NCI-H2227 (cell line): ENCODE data around the gene WNK2.

ENCODE experiments used
- DNase-seq: peaks from one replicate; lab custom pipeline; 2025; ENCODE audit not compliant: unreplicated experiment; lab: John Stamatoyannopoulos, UW

Gene WNK2

DNA sequence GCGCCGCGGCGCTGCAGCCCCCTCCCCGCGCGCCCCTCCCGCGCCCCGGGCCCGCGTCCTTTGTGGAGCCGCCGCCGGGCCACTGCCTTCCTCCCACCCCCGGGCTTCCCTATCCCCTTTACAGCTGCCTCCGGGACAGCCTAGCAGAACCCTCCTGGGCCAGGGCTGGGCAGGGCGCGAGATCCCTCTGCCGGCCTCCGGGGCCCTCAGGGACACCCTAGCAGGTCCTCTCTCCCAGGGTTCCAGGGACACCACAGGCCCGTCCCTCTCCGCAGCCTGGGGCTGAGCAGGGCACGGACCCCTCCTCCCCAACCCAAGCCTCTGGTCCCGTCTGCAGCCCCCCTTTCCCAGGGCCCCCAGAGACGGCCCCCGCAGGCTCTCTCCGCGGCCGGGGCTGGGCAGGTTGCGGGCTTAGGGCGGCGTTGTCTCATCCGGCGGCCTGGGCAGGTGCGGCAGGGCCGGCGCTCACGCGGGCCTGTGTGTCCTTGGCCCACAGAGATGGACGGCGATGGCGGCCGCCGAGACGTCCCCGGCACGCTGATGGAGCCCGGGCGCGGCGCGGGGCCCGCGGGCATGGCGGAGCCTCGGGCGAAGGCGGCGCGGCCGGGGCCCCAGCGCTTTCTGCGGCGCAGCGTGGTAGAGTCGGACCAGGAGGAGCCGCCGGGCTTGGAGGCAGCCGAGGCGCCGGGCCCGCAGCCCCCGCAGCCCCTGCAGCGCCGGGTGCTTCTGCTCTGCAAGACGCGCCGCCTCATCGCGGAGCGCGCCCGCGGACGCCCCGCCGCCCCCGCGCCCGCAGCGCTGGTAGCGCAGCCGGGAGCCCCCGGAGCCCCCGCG is 710 bp downstream of the WNK2 start:
- DNase-seq = peak; percentile 20

DNA sequence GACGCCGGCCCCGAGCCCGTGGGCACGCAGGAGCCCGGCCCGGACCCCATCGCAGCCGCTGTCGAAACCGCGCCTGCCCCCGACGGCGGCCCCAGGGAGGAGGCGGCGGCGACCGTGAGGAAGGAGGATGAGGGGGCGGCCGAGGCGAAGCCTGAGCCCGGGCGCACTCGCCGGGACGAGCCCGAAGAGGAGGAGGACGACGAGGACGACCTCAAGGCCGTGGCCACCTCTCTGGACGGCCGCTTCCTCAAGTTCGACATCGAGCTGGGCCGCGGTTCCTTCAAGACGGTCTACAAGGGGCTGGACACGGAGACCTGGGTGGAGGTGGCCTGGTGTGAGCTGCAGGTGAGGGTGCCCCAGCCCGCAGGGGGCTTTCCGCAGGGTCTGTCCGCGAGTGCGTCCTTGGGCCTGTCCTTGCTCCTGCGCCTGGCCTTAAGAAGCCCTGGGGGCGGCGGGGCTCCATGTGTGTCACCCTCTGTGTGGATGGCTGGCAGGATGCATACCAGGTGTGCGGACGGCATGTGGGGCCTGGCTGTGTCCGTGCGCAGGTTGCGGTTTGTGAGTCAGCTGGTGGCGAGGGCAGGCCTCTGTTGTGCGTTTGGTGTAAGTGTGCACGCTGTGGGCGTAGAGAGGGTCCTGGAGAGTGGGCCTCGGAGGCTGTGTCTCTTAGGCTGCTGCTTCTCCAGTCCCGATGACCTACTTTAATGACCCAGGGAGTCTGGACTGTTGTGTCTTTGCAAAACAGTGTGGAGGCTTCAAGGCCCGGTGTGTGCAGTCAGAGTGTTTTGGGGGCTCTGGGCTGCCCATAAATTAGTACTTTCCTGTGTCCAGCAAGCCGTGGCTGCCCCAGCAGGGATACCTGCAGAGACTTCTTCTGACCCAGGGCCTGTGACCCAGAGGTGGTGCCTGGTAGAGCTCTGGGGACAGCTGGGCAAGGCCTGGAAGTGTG is 1.6 kb downstream of the WNK2 start:
- no peak for DNase-seq

DNA sequence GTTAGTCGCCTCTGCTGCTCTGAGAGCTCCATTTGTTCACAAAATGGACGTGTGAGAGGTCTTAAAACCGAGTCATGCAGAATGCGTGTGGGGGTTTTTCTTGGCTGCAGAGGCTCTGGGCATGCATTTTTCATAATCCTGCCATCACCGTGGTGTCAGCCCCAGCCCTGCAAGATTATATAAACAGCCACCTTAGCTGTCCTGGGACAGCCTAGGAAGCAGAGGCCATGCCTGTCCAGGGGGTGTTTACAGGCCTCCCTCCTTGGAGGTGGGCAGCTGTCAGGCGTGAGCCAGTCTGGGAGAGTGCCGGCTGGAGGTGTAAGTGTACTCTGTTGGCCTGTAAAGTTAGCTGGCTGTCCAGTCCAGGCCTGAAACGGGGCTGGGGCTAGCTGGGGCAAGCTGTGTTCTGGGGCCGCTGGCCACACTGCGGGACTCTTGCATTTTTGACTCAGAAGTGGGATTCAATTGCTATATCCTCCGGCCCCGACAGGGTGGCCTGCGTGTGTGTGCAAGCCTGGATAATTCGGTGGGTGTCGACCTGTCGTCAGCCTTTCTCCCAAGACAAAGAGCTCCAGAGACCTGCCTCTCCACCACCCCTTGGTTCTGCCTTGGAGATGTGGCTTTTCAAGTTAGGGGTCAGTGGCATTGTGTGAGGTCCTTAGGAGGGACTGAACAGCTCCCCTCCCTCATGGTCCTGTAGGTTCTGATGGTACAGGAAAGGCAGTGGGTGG is 2.4 kb downstream of the WNK2 start:
- no peak for DNase-seq

DNA sequence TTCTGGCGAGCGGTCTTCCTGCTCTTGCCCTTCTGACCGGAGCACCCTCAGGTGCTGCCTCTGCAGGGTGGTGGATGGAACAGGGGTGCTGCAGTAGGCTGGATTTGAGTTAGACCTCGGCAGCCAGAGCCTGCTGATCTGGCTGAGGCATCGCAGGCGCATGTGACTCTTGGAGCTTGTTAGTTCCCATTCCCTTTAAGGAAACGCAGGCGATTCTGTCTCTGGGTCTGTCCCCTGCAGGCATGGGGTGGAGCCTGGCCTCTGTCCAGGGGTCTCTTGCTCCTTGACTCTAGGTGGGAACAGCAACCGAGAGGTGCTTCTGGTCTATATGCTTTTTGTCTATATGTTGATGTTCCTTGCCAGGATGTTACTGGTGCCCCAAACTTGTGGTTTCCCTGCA is 3.1 kb downstream of the WNK2 start:
- no peak for DNase-seq

DNA sequence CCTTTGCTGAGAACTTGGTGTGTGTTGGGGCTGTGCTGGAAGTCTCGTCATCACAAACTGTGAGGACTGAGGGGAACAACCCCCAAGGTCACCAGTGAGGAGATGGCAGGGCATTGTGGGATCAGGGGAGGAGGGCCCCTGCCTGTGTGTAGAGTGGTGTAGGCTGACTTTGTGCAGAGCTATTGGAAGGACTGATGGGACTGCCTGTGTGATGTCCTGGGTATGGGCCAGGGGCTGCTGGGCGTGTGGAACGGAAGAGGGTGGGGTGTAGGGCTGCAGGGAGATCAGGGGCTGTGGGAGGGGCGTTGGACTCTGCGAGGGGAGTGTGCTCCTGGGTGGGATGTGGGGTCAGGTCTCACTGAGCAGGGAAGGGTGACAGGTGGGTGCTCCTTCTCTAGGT is 3.6 kb downstream of the WNK2 start:
- no peak for DNase-seq

DNA sequence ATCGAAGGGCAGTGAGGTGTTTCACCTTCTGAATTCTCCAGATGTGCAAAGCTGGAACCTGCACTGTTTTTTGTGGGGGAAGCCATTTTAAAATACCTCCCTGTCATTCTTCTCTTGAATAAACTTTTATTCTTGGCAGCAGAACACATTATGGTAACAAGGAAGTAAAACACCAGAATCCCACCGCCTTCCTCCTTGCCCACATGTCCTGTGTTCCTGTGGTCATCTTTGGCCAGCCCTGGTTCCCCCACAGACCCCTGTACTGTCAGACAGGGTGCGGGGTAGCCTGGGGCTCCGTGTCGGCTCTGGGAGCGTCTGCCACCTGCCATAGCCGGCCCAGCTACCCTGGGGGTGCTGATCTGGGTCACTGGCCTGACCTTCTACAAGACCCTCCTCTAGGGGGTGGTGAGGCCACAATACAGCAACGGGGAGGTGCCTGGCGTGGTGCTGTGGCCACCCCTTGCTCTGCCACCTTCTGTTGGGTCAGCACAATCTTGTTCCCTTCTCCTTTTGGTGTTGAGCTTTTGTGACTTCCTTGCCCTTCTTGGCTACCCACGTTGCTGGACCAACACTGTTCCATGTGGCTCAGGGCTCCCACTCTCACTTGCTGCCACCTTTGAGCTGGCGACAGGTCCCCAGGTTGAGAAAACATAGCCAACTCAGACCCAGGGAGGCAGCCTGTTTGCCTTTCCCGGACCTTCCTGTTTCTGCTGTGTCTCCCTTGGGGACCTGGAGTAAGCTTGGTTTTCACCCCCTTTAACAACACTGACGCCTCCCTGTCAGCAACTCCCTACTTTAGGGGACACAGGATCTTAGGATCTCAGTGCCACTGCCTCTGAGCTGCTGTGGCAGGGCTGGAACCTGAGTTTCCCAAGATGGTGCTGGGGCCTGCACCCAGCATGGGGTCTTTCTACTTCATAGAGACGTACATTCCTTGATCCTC is 4.8 kb downstream of the WNK2 start:
- DNase-seq = no peak

DNA sequence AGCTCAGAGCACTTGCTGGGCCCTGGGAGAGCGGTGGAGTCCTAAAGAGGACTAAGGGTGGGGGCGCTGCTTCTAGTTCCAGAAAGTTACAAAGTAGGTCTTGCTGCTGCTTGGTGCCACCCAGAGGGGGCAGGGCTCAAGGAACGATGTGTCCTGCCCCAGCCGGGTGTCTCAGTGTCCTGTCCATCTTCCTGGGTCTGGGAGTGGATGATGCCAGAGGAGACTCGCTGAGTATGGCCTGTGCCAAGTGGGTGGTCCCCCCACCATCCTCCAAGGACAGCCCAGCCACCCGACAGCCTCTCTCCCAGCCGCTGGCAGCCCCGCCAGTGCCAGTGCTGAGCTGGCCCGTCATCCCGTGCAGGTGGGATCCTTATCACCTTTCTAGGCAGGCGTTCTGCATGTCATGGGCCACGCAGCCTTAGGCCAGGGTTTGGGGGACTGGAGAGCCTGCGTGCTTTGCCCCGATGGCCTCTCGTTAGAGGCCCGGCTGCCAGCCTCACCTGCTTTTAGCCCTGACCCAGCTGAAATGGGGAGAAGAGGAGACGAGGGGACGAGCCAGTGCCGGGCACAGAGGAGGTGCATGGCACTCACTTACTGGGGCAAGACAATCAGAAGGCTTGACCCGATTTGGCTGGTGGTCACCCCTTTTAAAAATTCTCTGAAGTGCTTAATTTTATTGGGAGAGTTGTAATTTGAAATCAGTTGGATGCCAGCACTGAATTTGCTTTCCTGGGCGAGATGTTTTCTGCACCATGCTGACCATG is 5.6 kb downstream of the WNK2 start:
- DNase-seq = no peak

DNA sequence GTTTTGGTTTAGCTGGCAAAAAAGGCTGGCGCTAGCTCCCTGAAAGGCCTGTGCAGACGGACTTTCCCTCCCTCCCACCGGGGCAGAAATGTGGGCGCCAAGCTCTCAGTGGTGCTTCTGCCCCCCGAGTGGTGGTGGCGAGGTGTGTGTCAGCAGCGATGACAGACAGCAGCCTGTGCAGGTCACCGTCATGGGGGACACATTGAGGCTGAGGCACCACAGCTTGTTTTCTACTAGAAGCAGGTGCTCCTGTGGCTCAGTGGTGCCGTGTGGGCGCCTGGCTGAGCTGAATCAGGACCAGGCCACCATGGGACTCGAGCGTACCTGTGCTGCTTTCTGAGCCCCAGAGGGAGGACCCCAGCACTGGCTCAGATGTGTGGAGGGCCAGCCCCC is 6.2 kb downstream of the WNK2 start:
- no peak for DNase-seq

DNA sequence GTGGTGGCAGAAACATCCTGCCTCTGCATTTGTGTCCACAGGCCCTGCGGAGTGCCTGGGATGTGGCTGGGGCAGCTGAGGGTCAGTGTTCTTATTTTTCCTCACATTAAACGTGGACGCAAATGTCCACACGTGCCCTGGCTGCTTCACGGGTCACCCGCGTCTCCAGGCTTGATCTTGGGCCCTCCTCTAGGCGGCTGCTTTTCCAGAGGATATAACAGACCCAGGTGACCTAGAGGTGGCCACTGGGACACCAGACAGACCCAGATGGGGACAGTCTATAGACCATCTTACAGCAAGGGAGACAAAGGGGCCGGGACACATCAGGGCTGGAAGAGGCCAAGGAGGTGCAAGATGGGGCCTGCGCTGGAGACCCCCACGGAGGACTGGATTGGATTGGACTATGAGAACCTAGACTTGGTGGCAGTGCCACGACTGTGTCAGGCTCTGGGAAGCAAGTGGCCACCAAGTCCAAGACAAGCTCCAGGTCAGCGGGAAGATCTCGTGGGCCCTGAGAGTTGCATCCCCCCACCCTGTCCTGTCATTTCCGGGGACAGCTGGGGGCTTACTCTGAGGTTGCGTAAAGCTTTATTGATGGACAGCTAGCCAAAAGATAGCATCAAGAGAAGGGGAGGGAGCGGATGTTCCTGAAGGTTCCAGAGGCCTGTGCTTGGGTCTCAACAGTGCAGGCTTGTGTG is 6.9 kb downstream of the WNK2 start:
- no peak for DNase-seq

DNA sequence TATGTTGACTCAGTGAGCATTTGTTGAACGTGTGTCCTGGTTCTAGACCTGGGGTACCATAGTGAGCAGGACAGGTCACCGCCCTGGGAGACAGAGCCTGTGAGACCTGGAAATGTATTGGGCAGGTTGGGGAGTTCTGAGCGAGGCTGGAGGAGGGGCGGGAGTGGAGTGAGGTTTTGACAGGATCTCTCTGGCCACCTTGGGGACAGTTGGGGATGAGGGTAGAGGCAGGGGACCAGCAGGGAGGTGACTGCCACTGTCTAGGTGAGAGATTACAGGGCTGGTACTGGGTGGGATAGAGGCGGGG is 7.4 kb downstream of the WNK2 start:
- DNase-seq = no peak

DNA sequence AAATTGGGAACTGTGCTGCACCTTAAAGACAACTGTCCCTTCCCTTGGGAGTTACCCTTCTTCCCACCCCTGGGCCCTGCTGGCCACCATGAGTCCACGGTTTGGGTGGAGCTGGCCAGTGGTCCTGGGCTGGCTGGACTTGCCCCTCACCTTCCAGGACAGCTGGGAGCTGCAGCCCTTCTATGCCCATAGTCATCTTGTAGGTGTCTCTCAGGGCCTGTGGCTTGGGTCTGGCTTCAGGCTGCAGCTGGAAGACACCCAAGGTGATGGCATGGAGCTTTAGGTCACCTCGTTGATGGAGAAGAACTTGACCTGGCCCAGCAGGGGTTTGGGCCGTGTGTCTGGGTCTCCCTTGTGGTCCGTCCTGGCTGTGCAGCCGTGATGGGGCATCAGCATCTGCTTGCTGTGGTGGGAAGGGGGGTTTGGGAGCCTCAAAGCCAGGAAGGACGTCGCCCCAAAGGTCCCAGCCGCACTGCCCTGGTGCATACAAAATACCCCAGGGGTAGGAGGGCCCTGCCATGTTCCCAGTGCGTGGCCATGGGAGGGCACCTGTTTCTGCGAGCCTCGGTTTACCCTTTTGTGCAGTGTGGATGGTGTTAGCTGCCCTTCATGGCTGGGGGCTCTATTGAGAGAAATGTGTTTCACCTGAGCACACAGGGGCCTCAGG is 8.9 kb downstream of the WNK2 start:
- no peak for DNase-seq

DNA sequence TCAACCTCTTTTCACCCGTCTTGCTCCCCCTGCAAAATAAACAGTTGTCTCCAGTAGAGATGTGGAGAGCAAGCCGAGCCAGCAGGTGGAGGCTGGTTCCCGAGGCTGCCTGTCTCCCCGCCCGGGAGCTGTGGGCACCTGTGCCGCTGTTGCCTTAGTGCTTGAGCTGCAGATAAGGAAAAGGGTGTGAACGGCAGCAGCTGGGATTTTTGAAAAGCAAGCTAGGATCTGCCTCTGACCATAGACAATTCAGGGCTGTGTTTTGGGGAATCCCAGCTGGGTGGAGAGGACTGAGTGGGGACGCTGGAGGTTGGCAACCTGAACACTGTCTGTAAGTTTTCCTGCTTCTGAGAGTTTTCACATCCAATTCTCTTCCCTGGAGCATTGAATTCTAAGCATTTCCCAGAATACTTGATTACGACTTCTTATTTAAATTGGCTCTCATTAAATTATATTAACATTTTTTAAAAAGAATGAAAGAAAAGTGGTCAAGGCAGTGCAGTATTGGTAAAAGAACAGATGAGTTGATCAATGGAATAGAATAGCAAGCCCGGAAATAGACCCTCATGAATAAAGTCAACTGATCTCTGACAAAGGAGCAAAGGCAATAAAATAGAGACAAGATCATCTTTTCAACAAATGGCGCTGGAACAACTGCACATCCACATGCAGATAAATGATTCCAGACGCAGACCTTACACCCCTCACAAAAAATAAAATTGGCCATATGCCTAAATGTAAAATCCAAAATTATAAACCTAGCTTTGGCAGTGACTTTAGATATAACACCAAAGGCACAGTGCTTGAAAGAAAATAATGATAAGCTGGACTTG is 9.7 kb downstream of the WNK2 start:
- DNase-seq = no peak

DNA sequence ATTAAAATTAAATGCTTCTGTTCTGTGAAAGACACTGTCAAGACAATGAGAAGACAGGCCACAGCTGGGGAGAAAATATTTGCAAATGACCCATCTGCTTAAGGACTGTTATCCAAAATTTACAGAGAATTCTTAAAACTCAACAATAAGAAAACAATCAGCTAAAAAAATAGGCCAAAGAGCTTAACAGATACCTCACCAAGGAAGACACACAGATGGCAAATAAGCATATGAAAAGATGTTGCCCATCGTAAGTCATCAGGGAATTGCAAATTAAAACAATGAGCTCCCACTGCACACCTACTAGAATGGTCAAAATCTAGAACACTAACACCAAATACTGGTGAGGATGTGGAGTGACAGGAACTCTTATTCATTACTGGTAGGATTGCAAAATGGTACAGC is 10.3 kb downstream of the WNK2 start:
- no peak for DNase-seq

DNA sequence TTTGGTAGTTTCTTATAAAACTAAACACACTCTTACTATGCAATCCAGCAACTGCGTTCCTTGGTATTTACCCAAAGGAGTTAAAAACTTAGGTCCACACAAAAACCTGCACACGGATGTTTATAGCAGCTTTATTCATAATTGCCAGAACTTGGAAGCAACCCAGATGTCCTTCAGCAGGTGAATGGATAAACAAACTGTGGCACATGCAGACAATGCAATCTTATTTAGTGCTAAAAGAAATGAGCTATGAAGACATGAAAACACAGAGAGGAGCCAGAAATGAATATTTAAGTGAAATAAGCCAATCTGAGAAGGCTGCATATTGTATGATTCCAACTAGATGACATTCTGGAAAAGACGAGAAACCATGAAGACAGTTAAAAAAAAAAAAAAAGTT is 10.7 kb downstream of the WNK2 start:
- DNase-seq = no peak

DNA sequence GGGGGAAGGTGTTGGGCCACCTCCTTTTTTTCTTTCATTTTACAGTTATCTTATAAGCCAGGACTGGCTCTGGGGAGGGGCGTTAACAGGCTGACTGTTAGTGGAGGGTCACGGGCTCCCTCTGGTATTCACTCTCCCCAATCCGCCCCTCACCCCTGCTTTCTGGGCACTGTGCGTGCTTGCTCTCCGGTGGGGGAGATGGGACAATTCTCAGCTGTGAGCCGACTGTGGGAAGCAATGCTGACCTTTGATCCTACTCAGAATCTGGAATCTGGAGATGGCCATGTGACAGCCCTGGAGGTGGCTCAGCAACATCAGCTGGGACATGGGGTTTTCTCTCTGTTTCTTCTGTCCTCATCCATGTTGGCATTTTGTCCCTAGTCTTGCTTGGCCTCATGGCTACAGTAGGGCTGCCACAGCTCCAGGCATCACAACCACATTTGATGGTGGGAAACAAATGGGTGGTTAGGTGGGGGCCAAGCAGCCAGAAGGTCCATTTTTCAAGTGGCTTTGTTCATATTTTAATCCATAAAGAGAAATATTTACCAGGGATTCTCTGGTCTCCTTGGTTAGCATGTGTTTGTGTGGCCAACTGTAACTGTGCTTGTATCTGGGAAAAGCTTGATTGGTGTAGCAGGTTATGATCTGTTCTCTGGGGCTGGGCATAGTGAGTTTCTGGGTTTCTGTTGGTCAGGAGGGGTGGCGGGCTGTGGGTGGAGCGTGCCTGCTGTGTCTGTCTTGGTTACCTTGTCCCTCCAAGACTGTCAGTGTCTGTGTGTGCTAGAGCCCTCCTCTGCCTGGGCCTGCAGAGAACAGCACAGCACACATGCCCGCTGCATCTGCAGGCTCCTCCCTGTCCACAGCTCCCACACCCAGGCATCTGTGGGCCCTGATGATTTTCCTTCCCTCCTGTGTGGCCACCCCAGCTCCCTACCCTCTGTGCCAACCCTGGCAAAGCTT is 12.4 kb downstream of the WNK2 start:
- no peak for DNase-seq

DNA sequence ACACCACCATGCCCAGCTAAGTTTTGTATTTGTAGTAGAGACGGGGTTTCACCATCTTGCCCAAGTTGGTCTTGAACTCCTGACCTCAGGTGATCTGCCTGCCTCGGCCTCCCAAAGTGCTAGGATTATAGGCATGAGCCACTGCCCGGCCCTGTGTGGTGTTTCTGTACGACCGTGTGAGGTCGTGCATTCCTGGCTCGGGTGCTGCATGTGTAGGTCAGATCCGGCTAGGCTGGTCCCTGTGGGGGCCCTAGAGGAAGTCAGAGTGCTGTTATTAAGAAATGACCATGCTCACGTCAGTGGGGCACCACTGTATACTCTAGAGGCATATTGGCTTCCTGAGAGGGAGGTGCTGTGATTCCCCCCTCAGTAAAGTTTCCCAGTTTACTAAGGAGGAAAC is 13.7 kb downstream of the WNK2 start:
- DNase-seq = no peak
